Osteoblast (primary cell): ENCODE data around the gene HSPA1B. TPM values are rescaled to one million over a fixed set of nuclear protein-coding genes. Genes with fewer than 3 reads are reported as not detected.
A peak's percentile ranks its signal among the peaks of the same experiment; 100 is the strongest.

Experiments
- DNase-seq: peaks from one replicate; pipeline ENCODE4 v3.0.0; 2011; ENCODE audit warnings: low spot score, mixed read lengths; ENCODE audit not compliant: insufficient read length; ENCODE audit errors: missing footprints
- H2AFZ ChIP-seq: 2 replicates; pipeline ENCODE4 v1.6.0; 2011; ENCODE audit warnings: mild to moderate bottlenecking, low read length
- H3K27ac ChIP-seq: 2 replicates; pipeline ENCODE4 v1.5.1; 2011; ENCODE audit warnings: mild to moderate bottlenecking, low read depth, low read length, moderate library complexity
- H3K27me3 ChIP-seq: 2 replicates; pipeline ENCODE4 v1.6.0; 2012; ENCODE audit warnings: mild to moderate bottlenecking, control low read depth, inconsistent platforms, low read length, moderate library complexity; ENCODE audit not compliant: insufficient read depth
- H3K36me3 ChIP-seq: 2 replicates; pipeline ENCODE4 v1.5.1; 2011; ENCODE audit warnings: mild to moderate bottlenecking, low read length, control low read depth, moderate library complexity; ENCODE audit not compliant: insufficient read depth
- H3K4me1 ChIP-seq: 2 replicates; pipeline ENCODE4 v1.5.1; 2011; ENCODE audit warnings: mild to moderate bottlenecking, low read length, control low read depth, moderate library complexity; ENCODE audit not compliant: insufficient read depth
- H3K4me2 ChIP-seq: 2 replicates; pipeline ENCODE4 v1.6.0; 2011; ENCODE audit warnings: mild to moderate bottlenecking, low read length; ENCODE audit not compliant: insufficient read depth
- H3K4me3 ChIP-seq: fragments of 200-600 bp; sonication (generic); 3 replicates; pipeline ENCODE4 v1.5.1; 2012; ENCODE audit warnings: mild to moderate bottlenecking, low read length, inconsistent platforms; ENCODE audit not compliant: insufficient read depth
- H3K79me2 ChIP-seq: 2 replicates; pipeline ENCODE4 v1.6.0; 2012; ENCODE audit warnings: mild to moderate bottlenecking, low read length, control low read depth, inconsistent platforms; ENCODE audit not compliant: insufficient read depth
- H3K9me3 ChIP-seq: 2 replicates; pipeline ENCODE4 v1.5.1; 2011; ENCODE audit warnings: low read depth, low read length, control low read depth
- H4K20me1 ChIP-seq: 2 replicates; pipeline ENCODE4 v1.6.0; 2012; ENCODE audit warnings: mild to moderate bottlenecking, low read length, control low read depth; ENCODE audit not compliant: insufficient read depth
- total RNA-seq: library from RNA; depleted of rRNA; stranded (reverse); fragments of >200 nt; gene quantifications from 2 replicates; pipeline ENCODE4 v1.2.3, GENCODE V29; 2012
- TF ChIP-seq, protein P1 (sequence below): IDR thresholded peaks from 2 replicates; pipeline ENCODE4 v1.5.1; 2011; ENCODE audit warnings: mild to moderate bottlenecking, low read depth, low read length, moderate library complexity; ENCODE audit errors: extremely low read depth

Gene HSPA1B
- total RNA-seq, 1 donor, result 59.7 TPM

- DNase-seq, result peak; percentile 41
- H2AFZ ChIP-seq, result no peak overlapping the region
Measured at GRCh38 chr6:31842053-31842452, 14.5 kb downstream of the HSPA1B start.

GRCh38 chr6:31844507-31844906 is 17.0 kb downstream of the HSPA1B start:
- no peak overlapping the region for H2AFZ ChIP-seq
- H3K79me2 ChIP-seq, result no peaks in the 10 kb centered on the region
- H3K27ac ChIP-seq, result no peak overlapping the region
- no peaks in the 10 kb centered on the region for H3K27me3 ChIP-seq
- peak; percentile 60 for DNase-seq
- TF ChIP-seq, protein P1, sequence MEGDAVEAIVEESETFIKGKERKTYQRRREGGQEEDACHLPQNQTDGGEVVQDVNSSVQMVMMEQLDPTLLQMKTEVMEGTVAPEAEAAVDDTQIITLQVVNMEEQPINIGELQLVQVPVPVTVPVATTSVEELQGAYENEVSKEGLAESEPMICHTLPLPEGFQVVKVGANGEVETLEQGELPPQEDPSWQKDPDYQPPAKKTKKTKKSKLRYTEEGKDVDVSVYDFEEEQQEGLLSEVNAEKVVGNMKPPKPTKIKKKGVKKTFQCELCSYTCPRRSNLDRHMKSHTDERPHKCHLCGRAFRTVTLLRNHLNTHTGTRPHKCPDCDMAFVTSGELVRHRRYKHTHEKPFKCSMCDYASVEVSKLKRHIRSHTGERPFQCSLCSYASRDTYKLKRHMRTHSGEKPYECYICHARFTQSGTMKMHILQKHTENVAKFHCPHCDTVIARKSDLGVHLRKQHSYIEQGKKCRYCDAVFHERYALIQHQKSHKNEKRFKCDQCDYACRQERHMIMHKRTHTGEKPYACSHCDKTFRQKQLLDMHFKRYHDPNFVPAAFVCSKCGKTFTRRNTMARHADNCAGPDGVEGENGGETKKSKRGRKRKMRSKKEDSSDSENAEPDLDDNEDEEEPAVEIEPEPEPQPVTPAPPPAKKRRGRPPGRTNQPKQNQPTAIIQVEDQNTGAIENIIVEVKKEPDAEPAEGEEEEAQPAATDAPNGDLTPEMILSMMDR, result no peak
- H3K4me2 ChIP-seq, result no peak overlapping the region
- peaks cover 15% of the 10 kb centered on the region for H3K36me3 ChIP-seq
- H3K4me1 ChIP-seq, result no peaks in the 10 kb centered on the region
- peaks cover 10% of the 10 kb centered on the region for H4K20me1 ChIP-seq
- H3K4me3 ChIP-seq, result no peak overlapping the region
- no peaks in the 10 kb centered on the region for H3K9me3 ChIP-seq

More at GRCh38 chr6:31842053-31842452, 14.5 kb downstream of the HSPA1B start:
- TF ChIP-seq, protein P1, result no peak
- Histone ChIP-seq H3K4me1 (peaks cover 18% of the 10 kb centered on the region), H3K4me3 (no peak overlapping the region), H3K79me2 (peaks cover 10% of the 10 kb centered on the region), H3K36me3 (peaks cover 39% of the 10 kb centered on the region), H3K27ac (no peak overlapping the region), H3K27me3 (no peaks in the 10 kb centered on the region), H4K20me1 (peaks cover 32% of the 10 kb centered on the region), H3K9me3 (no peaks in the 10 kb centered on the region), H3K4me2 (no peak overlapping the region)

GRCh38 chr6:31847276-31847978 is 19.9 kb downstream of the HSPA1B start:
- Histone ChIP-seq H3K27me3 (no peaks in the 10 kb centered on the region), H3K27ac (no peak overlapping the region), H3K9me3 (no peaks in the 10 kb centered on the region), H3K79me2 (no peaks in the 10 kb centered on the region), H2AFZ (no peak overlapping the region), H3K4me2 (no peak overlapping the region), H3K4me1 (no peaks in the 10 kb centered on the region), H3K4me3 (no peak overlapping the region), H4K20me1 (no peaks in the 10 kb centered on the region), H3K36me3 (no peaks in the 10 kb centered on the region)
- DNase-seq, result peak; percentile 81
- TF ChIP-seq, protein P1, result no peak

DNA sequence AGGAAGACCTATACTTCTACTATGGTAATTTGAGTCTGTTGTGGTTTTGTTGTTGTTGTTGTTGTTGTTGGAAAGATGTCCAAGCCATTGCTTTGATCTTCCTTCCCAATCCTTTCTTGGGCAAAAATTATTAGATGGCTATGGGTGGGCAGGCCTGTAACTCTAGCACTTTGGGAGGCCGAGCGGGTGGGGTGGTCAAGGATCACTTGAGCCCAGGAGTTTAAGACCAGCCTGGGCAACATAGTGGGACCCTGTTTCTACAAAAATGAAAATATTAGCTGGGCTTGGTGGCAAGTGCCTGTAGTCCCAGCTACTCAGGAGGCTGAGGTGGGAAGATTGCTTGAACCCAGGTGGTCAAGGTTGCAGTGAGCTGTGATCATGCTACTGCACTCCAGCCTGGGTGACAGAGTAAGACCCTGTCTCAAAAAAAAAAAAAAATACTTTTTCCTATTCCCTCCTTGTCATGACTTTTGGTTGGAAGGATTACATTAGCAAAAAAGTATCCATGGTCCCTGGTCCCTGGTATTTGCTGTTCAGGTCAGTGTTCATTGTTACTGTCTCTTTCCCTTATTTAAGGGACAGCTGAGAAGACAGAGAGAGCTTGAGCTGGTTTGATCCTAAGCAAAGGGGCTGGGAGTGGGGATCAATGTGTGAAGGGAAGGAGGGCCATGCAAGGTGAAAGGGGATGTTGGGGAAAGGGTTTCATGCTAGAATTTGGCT is 23.4 kb downstream of the HSPA1B start:
- H2AFZ ChIP-seq, result no peak overlapping the region
- H3K9me3 ChIP-seq, result no peaks in the 10 kb centered on the region
- H3K27me3 ChIP-seq, result no peaks in the 10 kb centered on the region
- H3K4me3 ChIP-seq, result no peak overlapping the region
- no peaks in the 10 kb centered on the region for H3K36me3 ChIP-seq
- no peaks in the 10 kb centered on the region for H4K20me1 ChIP-seq
- H3K4me1 ChIP-seq, result no peaks in the 10 kb centered on the region
- DNase-seq, result peak; percentile 54
- no peaks in the 10 kb centered on the region for H3K79me2 ChIP-seq
- TF ChIP-seq, protein P1, result no peak
- peak overlapping the region; percentile 42 for H3K4me2 ChIP-seq
- H3K27ac ChIP-seq, result no peak overlapping the region
